GM19240 (cell line): ENCODE data around the gene PDK2.
A peak's percentile ranks its signal among the peaks of the same experiment; 100 is the strongest.

Experiments
- DNase-seq: peaks from one replicate; pipeline ENCODE4 v3.0.0; 2011; ENCODE audit warnings: low spot score; ENCODE audit not compliant: insufficient read length

PDK2 gene

DNA sequence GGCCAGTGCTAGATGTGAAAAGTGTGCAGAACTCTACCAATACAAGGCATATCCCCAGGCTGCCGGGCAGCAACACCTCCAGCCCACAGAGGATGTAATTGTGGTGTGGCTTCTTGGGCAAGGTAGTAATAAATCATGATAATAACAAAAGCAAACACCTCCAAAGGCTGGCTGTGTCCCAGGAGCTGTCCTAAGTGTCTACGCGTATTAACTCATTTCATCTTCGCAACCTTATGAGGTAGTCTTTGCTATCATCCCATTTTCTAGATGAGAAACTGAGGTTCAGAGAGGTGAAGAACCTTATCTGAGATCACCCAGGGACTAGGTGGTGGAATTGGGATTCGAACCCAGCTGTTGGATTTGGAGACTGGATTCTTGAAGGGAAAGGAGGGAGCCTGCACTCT is 5.3 kb downstream of the PDK2 start:
- DNase-seq = no peak

DNA sequence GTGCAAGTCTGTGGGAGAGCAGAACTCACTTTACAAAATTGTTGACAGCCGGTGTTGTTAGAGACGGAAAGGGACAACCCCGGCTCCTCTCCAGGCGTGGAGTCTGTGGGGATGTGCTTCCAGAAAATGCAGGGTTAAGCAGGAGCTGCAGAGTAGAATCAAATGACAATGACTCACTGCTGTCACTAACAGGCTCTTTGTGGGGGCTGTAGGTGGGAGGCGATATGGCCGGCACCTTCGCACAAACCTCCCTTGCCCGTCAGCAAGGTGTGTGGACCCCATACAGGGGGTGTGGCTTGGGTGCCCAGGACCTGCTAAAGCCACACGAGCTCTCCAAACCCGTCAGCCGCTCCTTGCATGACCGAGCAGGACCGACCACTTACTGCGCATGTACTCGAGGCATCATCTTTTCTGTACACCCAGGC is 5.8 kb downstream of the PDK2 start:
- DNase-seq = no peak

DNA sequence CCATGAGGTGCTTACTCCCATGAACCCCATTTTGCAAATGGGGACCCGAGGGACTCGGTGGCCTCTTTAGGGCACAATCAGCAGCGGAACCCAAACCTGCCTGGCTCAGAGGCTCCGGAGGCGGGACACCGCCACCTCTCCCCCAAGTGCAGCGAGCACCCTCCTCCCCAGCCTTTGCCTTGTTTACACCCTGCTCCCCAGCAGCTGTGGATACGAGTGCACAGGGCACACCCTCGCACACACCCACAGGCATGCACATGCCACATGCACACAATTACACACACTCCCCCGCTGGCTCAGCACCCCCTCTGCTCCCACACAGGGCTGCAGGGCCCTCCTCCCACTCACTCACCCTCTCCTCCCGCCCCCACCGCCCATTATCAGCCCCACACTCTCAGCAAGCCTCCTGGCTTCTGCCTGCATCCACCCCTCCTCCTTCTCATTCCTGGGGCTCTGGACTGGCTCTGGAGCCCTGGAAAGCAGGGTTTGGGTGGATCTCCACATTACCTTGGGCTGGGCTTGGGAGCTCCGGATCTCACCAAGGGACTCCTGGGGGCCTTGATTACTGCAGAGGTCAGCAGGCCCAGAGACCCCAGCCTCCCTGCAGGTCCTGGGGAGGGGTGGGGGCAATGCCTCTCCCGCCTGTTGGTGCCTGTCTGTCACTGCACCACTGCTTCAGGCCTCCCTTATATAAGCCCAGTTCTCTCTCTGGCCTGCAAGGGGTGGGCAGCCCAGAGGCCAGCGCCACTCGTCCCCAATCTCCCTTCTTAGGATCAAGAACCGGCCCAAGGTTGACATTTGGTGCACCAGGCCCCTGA is 6.4 kb downstream of the PDK2 start:
- DNase-seq = no peak

DNA sequence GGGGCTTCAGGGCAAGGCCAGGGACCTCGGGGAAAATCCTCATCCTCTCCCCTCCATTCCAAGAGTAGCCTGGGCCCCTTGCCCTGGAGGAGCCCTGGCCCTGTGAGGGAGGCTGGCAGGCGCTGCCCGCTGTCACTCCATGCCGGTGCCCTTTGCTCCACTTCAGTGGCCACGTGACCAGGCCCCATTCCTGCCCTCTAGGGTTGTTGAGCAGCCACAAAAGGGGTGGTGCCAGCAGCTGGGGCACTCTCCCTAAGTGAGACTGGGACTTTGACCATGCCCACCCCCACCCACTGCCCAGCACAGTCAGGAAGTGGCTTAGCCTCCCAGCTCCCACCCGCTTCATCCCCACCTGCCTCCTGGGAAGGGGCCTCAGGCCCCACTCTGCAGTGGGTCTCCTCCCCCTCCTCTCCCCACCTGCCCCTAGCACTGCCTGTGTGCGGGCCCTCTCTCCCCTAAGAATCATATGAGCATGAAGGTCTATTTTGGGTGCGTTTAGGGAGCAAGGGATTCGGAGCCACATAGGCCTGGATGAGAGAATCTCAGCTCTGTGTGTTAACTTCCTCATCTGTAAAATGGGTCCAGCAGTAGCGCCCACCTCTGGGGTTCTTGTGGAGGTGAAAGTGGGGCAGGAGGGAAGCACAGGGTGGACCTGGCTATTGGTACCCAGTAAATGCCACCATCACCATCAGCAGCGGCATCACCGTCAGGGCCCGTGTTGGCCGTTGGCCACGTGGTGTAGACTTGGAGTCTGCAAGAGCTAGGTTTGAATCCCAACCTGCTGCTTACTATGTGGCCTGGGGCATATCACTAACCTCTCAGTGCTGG is 7.2 kb downstream of the PDK2 start:
- no peak for DNase-seq

DNA sequence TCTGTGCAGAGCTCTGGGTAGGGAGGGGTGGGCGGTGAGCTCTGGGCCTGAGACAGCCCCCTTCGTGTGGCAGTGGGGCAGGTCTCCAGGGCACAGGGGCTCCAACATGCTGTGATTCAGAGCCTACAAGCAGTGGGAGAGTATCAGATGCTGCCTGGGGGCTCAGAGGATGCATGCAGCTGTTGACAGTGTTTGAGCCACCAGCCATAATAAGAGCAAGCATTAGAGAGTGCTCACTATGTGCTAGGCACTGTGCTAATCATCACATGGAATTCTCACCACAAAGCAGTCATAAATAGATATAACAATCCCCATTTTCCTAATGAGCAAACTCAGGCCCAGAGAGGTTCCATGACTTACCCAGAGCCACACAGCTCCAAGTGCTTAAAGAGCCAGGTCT is 8.1 kb downstream of the PDK2 start:
- DNase-seq = no peak

DNA sequence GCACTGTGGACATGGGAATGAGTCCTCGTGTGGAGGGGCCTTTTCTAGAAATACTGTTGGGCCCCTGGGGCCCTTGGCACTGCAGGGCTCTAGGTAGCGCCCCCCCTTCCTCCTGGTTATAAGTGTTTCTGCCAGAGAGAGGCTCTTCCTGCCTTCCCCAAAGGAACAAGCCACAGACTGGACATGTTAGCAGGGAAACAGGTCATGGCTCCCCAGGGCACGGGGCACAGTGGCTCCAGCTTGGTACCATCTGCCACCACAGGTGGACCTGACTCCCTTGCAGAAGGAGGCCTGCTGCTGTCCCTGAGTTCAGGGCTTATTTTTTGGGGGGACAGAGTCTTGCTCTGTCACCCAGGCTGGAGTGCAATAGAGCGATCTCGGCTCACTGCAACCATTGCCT is 8.8 kb downstream of the PDK2 start:
- no peak for DNase-seq

DNA sequence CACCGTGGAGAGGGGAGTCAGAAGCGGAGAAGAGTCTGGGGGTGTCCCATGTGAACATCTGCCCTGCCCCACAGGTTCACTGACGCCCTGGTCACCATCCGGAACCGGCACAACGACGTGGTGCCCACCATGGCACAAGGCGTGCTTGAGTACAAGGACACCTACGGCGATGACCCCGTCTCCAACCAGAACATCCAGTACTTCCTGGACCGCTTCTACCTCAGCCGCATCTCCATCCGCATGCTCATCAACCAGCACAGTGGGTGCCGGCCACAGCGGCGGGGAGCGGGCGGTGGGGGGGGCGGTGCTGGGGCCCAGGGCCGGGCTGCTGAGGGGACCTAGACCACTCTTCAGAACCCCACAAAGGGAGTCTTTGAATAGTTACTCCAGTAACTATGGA is 10.7 kb downstream of the PDK2 start:
- no peak for DNase-seq

DNA sequence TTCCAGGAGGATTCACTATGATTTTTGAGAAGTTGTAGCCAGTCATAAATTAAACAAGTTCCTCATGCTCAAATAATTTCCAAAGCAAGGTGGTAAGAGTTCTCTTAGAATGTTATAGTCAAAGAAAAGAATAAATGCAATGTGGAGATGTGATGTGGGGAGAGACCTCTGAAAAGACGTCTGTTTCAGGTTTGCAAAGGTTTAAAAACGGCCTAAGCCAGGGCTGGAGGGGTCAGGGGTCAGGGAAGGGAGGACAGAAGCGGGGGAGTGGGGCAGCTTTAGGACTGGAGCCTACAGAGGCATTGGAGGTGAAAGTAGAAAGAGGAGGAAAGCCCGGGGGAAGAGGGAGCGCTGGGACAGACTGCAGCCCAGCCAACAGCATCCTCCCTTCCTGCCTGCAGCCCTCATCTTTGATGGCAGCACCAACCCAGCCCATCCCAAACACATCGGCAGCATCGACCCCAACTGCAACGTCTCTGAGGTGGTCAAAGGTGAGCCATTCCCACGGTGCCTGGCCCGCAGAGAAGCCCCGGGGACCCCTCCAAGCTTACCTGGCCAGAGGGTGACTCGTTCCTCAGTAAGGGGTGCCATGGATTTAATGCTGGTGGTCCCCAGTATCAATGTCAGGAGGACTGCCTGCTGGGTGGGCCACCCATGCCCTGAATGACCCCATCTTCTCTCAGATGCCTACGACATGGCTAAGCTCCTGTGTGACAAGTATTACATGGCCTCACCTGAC is 11.4 kb downstream of the PDK2 start:
- DNase-seq = no peak

DNA sequence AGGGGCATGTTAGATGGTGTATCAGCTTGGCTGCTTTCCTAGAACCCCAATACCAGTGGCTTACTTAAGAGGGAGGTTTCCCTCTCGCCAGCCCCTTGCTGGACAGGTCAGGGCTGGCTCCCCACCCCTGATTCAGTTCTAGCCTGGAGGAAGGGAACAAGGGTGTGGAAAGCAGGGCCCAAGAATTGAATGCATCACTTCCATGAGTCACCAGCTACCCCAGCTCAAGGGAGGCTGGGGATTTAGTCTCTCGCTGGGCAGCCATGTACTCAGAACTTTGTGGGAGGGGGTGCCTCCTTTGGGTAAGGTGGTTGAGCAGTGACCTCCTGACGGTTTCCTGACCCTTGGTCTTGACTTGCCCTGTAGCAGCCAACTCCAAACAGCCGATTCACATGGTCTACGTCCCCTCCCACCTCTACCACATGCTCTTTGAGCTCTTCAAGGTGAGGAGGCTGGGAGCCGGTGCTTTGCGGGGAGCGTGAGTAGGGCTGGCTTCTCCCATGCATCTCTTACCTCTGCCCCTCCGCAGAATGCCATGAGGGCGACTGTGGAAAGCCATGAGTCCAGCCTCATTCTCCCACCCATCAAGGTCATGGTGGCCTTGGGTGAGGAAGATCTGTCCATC is 12.8 kb downstream of the PDK2 start:
- DNase-seq = no peak

DNA sequence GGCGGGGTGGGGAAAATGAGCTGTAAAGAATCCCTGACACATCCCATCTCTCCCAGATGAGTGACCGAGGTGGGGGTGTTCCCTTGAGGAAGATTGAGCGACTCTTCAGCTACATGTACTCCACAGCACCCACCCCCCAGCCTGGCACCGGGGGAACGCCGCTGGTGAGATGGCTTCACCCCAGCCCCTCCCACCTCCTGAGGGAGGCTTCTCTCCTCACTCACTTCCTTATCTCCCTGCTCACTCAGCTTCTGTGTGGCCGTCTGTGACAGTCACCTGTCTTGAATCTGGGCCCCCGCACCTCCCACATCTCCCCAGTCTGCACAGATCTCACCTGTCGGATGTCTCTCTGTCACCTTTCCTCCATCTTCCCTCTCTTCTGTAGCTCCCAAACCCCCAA is 13.4 kb downstream of the PDK2 start:
- no peak for DNase-seq

DNA sequence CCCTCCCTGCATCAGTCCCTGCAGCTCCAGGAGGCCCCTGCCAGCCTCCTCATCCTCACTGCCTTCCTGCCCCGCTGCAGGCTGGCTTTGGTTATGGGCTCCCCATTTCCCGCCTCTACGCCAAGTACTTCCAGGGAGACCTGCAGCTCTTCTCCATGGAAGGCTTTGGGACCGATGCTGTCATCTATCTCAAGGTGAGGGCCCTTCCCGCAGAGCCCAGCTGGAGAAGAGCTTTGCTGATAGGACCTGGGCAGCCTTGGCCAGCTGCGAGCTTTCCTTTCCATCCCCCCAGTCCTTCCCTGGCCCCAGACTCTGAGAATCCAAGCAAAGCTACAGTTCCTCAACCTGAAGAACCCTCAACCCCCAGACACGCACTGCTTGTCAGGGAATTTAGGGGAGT is 14.1 kb downstream of the PDK2 start:
- DNase-seq = no peak

DNA sequence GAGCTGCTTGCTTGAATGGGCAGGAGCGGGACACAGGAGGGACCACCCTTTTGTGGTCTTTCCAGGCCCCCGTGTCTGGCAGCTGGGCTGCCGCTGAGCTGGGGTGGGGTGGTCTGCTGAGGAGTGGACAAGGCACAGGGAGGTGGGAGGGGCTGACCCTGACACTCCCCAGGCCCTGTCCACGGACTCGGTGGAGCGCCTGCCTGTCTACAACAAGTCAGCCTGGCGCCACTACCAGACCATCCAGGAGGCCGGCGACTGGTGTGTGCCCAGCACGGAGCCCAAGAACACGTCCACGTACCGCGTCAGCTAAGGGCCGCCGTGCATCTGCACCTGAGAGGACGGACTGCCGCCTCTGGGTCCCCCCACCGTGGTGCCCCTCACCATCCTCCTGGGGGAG is 14.6 kb downstream of the PDK2 start:
- DNase-seq = no peak

DNA sequence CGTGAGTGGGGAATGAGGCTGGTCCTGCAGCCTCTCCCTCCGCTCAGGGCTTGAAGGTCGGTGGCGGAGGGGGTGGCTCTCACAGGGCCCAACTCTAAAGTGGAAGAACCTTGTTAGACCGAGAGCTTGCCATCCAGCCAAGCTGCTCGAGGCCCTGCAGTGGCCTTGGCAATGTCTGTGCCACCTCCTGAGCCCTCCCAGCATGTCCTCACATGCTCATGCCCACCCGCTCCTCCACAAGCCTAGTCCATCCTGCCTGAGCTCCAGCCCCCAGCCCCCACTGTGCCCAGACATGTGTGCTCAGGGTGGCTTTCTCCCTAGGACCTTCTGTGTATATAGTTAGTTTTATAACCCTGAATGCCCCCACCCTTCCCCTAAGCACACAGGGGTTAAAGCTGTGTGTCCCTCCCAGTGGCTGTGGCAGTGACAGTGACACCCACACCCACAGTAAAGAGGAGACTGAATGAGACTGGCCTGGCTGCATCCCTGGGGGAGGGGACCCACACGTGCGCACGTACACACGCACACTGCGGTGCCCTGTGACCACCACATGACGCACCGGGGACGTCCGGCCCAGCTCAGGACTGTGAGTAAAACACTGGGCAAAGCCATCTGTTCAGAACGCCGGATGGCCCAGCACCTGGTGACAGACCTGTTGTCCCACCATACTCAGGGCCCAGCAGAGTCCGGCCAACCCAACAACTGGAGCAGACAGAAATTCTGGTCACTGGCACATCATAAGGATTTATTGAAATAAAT is 15.6 kb downstream of the PDK2 start:
- DNase-seq = no peak

DNA sequence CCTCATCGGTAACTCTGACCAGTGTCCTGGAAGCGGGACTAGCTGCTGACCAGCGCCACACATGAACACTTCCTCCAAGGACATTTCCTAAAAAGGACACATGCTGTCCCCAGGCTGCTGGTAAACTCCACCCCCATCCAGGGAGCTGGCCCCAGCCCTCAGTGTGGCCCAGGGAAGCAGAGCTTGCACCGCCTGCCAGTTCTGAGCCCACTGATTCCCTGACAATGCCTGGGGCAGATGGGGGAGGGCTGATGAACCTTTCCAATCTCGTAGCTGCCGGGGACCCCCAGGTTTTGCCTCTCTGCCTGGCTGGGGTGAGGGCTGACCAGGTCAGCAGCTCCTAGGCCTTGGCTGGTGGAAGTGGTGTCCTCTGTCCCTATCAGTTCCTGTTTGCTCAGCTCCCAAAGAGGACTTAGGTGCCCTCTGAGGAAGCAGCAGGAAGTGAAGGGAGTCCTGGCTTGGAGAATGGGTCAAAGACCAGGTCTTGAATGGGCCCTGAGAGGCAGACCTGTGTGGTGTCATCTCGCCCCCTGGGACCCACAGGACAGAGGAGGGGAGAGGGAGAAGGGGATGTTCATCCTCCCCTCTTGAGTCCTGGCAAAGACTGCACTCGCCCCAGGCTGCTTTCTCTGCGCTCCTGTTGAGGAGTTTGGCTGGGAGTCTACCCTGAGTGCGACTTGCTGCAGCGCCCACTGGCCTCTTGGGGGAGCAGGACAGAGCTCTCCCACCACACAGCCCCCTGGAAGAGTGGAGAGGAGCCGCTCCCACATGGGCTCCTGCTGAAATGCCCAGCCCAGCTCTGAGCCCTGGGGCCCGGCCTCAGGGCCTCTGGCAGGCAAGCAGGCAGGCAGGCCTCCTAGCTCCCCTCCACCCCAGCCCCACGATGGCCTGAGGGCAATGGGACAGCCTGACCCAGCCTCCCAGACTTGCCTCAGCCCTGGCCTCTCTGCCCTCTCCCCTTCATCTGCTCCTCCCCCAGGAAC is 16.8 kb downstream of the PDK2 start:
- DNase-seq = no peak

DNA sequence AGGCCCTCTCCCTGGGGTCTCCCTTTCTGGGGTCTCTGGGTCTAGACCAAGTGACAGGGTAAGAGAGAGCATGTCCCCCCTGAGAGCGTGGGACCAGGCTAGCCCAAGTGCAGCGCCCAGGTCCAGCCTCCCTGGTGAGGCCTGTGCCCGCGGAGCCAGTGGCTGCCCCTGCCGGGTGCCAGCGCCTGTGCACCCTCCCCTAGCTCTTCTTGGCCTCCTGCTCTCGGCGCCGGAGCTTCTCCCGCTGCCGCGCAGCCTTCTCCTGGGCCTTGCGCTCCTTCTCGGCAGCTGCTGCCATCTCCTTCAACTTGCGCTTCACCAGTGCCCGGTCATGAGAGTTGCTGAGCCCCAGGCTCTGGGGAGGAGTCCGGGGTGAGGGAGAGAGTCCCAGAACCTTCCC is 17.5 kb downstream of the PDK2 start:
- no peak for DNase-seq

DNA sequence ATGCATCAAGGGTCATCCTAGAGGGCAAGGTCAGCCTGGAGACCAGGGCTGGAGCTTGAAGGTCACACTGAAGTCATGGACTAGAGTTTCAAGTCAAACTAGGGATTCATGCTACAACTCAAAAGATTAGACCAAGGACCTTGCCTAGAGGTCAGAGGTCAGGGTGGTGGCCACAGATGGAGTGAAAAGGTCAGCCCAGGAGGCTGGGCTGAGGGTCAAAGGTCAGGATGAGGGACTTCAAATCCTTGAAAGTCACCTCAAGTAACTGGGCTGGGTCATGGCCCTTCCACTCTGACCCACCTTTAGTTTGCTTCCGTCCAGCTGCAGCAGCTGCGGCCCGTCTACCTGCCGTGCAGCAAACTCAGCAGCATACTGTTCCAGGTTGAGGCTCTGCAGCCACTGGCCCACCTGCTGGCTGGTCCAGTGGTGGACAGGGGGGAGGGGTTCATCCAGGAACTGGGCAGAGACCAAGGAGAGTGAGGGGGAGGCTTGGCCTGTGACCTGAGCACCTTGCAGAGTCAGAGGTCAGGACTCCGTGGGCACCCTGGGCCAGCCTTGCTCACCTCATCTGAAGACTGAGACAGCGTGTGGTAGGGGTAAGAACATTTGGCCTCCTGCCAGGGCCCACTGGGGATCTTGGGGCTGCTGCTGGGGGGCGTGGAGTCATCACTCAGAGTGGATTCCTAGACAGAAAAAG is 18.6 kb downstream of the PDK2 start:
- DNase-seq = no peak

DNA sequence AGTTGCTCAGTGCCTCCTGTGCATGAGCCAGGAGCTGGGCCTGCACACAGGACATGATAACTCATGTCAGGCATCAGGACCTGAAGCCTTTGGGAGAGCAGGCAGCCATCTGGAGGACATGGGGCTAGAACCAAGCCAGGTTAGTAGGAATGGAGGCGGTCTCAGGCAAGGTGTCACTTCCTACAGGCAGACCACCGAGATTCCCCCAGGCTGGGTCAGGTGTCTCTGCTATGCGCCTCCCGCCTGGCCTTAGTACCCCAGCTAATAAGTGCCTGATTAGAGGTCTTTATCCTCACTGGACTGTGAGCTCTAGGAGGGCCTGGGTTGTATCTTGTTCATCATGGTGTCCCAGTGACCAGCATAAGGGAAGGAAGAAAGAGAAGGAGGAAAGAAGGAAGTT is 19.2 kb downstream of the PDK2 start:
- no peak for DNase-seq

DNA sequence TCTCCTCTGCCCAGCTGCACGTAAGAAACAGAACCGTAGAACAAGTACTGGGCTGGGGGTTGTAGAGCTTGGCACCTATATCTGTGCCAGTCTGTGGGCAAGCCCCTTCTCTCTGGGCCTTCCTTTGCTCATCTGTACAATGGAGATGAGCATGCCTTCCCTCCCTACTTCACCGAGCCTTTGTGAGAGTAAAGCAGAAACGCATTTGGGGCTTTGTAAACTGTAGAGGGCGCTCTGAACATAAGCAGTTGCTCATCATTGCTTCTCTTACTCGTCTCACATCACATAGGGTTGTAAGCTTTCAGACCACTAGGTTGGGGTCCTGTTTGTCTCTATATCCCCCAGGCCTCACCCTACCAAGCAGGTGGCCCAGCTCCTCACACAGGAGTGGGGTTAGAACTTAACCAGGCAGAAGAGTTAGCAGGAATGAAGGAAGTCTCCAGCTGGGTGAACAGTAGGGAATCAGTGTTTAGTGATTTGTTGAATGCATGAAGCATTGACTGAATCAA is 19.8 kb downstream of the PDK2 start:
- peak; percentile 35 for DNase-seq

DNA sequence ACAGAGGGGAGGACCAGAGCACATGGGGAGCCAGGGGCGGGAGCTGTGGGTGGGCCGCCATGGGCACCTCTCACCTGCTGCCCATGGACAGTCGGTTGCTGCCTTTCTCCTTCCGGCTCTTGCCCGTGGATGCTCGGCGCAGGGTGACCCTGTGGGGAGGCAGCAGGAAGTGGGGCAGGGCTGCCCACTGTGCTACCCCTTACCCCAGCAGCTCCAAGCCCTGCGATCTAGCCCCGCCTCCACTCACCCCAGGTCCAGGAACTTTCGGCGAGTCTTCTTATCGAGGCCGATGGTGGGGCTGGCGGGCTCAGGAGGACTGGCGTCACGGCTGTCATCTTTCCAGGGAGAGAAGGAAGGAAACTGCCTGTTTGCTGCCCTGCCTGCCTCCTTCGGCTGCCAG is 20.6 kb downstream of the PDK2 start:
- no peak for DNase-seq
